DMS153 treated with DMSO at 0.1 percent for 48 hours (cell line): ENCODE results near the gene VTCN1.

Experiments
- DNase-seq: peaks from one replicate; lab custom pipeline; 2025; ENCODE audit not compliant: unreplicated experiment; lab: John Stamatoyannopoulos, UW

The VTCN1 gene

GRCh38 chr1:117210386-117210785, 341 bp downstream of the VTCN1 start:
- no peak for DNase-seq

GRCh38 chr1:117209094-117209493, 1.6 kb downstream of the VTCN1 start:
- DNase-seq = no peak

GRCh38 chr1:117208580-117208979, 2.1 kb downstream of the VTCN1 start:
- no peak for DNase-seq

- no peak for DNase-seq
Measured at GRCh38 chr1:117205368-117205767, 5.4 kb downstream of the VTCN1 start.

- no peak for DNase-seq
Measured at GRCh38 chr1:117201808-117202207, 8.9 kb downstream of the VTCN1 start.

GRCh38 chr1:117198097-117198496, 12.6 kb downstream of the VTCN1 start:
- no peak for DNase-seq

GRCh38 chr1:117189726-117190125, 21.0 kb downstream of the VTCN1 start:
- no peak for DNase-seq

GRCh38 chr1:117188816-117189437, 21.8 kb downstream of the VTCN1 start:
- DNase-seq = no peak

GRCh38 chr1:117188170-117188815, 22.4 kb downstream of the VTCN1 start:
- no peak for DNase-seq

- DNase-seq = no peak
Measured at GRCh38 chr1:117183112-117183511, 27.6 kb downstream of the VTCN1 start.

- DNase-seq = no peak
Measured at GRCh38 chr1:117182319-117182718, 28.4 kb downstream of the VTCN1 start.

- DNase-seq = no peak
Measured at GRCh38 chr1:117181630-117182041, 29.1 kb downstream of the VTCN1 start.

- DNase-seq = no peak
Measured at GRCh38 chr1:117180147-117180967, 30.4 kb downstream of the VTCN1 start.

GRCh38 chr1:117179471-117179870, 31.3 kb downstream of the VTCN1 start:
- no peak for DNase-seq

- DNase-seq = no peak
Measured at GRCh38 chr1:117178756-117179155, 32.0 kb downstream of the VTCN1 start.

- no peak for DNase-seq
Measured at GRCh38 chr1:117177376-117177775, 33.4 kb downstream of the VTCN1 start.

- DNase-seq = no peak
Measured at GRCh38 chr1:117176579-117176978, 34.1 kb downstream of the VTCN1 start.

GRCh38 chr1:117174851-117175250, 35.9 kb downstream of the VTCN1 start:
- DNase-seq = no peak

- DNase-seq = no peak
Measured at GRCh38 chr1:117173691-117174090, 37.0 kb downstream of the VTCN1 start.

GRCh38 chr1:117173006-117173405, 37.7 kb downstream of the VTCN1 start:
- no peak for DNase-seq

- DNase-seq = no peak
Measured at GRCh38 chr1:117171900-117172511, 38.7 kb downstream of the VTCN1 start.
